ENCODE measurements around the gene OR1L8.

DNA sequence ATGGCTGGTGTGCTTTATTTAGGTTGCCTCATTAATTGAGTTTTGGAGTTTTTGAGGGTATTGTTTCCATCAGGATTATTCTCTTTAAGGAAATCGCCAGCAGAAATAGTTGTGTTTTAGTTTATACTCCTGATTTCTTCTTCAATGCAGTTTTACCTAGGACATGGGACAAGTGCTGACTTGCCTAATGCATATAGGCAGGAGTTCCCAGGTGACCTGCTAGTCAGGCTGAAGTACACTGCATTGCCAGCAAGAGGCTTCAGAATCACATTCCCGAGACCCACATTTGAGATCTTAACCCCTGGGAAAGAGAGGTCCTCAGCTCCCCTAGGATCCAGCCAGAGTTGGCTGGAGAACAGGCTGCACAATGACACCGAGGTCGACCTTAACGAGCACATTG, 31.8 kb downstream of the OR1L8 start:
- no peak for TF ChIP-seq POLR2AphosphoS5 (IDR thresholded peaks at IDR 0.05; ENCODE audit: low read depth, low read length)
- TF ChIP-seq FOXP2 (optimal IDR thresholded peaks at IDR 0.05; ENCODE audit: borderline replicate concordance, extremely low read depth, extremely low read length, insufficient read depth): no peak
